ENCODE data around the gene MMP2.

The MMP2 gene

DNA sequence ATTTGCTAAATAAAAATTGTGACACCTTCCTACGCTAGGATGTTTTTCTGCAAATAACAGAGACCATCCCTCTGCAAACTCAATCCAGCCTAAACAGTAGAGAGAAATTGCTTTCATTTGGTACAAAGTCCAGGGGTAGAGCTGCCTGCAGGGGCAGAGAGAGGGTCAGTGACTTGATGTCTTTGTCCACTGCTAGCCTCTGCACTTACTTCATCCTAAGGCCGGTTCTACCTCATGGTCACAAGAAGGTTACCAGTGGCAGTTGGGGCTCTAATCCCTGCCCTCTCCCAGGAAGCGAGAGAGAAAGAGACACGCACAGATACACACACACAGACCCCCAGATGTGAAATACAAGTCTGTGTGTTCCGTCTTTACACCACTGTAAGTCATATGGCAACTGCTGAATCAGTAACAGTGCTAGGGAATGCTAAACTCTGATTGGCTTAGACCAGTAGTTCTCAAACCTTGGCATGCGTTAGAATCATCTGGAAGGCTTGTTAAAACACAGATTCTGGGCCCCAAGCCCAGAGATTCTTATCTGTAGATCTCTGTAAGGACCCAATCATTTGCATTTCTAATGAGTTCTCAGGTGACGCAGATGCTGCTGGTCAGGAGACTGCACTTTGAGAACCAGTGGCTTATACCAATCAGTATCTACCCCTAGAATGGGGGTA is 16.8 kb downstream of the MMP2 start:
- no peak for DNase-seq

- no peak for DNase-seq
Measured at GRCh38 chr16:55496509-55497145, 17.6 kb downstream of the MMP2 start.

GRCh38 chr16:55497558-55497957 is 18.6 kb downstream of the MMP2 start:
- no peak for DNase-seq

GRCh38 chr16:55498101-55498500 is 19.1 kb downstream of the MMP2 start:
- DNase-seq: no peak

- DNase-seq: no peak
Measured at GRCh38 chr16:55499281-55499680, 20.3 kb downstream of the MMP2 start.

GRCh38 chr16:55499951-55500529 is 21.0 kb downstream of the MMP2 start:
- DNase-seq: no peak

GRCh38 chr16:55500530-55501011 is 21.6 kb downstream of the MMP2 start:
- no peak for DNase-seq

DNA sequence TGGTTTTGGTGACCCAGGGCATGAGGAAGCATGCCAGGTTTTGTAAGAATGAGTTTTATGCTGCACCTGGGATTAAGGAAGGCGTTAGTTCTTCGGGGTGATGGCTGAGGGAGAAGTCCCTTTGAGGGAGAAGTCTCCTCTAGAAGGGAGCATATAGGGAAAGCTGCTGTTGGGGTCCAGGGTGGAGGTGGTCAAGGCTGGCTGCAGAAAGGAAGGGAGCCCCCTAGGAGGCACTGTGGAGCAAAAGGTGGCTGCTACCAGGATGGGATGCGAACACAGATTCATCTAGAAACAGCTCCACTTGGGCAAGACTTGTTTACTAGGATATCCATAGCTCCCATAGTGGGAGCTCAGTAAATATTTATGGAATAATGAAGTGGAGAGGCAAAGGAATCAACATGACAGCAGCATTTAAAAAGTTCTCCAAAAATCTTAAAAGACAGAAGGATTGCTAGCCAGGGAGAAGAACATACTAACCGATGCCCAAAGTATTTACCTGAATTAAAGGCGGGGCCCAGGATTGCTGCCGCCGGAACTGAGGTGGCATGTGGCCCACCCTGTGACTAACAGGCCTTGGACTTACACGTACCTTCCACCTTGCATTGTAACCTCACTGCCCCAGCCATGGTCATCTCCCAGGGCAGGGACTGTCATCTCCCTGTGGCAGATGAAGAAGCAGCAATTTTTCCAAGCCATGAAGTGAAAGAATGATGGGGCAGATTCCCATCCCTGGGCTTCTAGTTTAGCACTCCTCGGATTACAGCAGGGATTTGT is 22.7 kb downstream of the MMP2 start:
- DNase-seq: no peak

DNA sequence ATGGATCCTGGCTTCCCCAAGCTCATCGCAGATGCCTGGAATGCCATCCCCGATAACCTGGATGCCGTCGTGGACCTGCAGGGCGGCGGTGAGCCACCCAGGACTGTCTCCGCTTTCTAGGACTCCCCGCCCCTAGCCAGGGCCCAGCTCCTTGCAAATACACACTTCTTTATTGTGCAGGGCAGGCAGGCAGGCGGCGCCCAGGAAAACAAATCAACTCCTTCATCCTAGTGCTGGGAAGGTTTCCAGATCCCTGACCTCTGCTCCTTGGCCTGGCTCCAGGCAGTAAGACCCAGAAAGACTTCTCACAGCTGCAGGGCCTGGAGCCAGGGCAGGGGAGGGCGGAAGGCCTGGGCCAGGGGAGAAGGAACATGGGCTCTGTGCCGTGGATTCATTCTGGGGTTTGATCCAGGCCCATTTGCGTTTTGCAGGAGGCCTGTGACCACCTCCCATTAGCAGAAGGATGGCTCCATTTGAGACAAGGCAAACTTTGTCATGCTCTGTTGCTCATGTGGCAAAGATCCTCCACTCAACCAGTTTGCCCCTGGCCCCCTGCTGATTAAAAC is 23.9 kb downstream of the MMP2 start:
- no peak for DNase-seq

DNA sequence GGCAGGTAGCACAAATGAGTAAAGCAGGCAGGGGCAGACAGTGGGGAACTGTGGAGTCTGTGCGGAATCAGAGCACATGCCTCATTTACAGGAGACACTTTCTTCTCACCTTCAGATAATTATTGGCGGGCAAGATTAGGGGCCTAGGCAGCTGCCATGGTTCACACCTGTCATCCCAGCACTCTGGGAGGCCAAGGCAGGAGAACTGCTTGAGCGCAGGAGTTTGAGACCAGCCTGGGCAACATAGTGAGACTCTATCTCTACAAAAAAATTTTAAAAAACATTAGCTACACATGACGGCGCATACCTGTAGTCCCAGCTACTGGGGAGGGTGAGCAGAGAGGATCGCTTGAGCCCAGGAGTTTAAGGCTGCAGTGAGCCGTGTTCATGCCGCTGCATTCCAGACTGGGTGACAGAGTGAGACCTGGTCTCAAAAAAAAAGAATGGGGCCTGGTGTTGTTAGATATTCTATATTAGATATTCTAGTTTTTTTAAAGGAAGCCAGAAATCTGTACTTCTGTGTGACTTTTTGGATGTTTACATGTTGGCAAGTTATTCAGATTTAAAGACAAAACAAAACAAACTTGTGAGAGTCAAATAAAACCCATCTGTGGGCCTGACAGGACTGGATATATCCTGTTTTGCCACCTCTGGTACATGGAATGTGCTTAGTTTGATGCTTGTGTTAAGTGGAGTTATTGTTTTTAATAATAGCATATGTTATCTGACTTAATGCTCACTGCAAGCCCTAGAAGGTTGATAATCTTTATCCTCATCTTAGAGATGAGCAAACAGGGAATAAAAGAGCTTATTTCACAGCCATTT is 24.9 kb downstream of the MMP2 start:
- DNase-seq: no peak

DNA sequence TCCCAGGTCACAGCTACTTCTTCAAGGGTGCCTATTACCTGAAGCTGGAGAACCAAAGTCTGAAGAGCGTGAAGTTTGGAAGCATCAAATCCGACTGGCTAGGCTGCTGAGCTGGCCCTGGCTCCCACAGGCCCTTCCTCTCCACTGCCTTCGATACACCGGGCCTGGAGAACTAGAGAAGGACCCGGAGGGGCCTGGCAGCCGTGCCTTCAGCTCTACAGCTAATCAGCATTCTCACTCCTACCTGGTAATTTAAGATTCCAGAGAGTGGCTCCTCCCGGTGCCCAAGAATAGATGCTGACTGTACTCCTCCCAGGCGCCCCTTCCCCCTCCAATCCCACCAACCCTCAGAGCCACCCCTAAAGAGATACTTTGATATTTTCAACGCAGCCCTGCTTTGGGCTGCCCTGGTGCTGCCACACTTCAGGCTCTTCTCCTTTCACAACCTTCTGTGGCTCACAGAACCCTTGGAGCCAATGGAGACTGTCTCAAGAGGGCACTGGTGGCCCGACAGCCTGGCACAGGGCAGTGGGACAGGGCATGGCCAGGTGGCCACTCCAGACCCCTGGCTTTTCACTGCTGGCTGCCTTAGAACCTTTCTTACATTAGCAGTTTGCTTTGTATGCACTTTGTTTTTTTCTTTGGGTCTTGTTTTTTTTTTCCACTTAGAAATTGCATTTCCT is 26.5 kb downstream of the MMP2 start:
- DNase-seq: no peak

DNA sequence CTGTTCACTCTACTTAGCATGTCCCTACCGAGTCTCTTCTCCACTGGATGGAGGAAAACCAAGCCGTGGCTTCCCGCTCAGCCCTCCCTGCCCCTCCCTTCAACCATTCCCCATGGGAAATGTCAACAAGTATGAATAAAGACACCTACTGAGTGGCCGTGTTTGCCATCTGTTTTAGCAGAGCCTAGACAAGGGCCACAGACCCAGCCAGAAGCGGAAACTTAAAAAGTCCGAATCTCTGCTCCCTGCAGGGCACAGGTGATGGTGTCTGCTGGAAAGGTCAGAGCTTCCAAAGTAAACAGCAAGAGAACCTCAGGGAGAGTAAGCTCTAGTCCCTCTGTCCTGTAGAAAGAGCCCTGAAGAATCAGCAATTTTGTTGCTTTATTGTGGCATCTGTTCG is 27.1 kb downstream of the MMP2 start:
- DNase-seq: no peak

- no peak for DNase-seq
Measured at GRCh38 chr16:55506708-55507107, 27.7 kb downstream of the MMP2 start.

GRCh38 chr16:55508271-55508921 is 29.4 kb downstream of the MMP2 start:
- no peak for DNase-seq

DNA sequence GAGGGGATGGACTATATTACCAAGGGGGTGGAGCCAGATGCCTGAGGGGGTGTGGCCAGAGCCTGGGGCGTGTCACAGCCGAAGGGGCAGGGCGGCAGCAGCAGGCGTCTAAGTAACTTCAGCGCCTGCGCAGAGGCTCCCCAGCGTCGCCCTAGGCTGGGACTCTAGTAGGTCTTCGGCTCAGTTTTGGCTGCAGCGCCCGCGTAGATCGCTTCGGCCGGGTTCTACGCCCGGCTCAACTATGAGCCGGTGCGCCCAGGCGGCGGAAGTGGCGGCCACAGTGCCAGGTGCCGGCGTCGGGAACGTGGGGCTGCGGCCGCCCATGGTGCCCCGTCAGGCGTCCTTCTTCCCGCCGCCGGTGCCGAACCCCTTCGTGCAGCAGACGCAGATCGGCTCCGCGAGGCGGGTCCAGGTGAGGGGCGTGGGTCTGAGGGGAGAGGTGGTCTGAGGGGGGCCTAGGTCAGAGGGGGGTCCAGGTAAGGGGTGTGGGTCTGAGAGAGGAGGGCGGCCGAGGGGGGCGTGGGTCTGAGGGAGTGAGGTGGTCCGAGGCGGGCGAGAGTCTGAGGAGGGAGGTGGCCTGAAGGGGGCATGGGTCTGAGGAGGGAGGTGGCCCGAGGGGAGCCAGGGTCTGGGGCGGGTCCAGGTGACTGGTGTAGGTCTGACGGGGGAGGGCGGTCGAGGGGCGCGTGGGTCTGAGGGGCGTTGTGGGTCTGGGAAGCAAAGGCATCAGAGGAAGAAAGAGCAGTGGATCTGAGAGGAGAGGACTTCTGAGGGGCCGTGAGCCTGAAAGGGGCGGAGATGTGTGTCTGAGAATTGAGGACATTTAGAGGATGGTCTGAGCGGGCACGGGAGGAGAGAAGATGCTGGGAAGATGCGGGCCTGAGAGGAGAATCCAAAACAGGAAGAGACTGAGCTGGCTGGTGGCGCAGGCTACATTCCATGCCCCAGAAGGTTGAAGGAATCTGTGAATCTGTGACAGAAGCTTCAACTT is 30.2 kb downstream of the MMP2 start, which contains the start of gene LPCAT2:
TSS of gene LPCAT2 (plus strand) at position 132 of the 991 bp plus-strand sequence. CDS start at position 242, 110 bp downstream.
- DNase-seq: no peak

- peak; percentile 37 for DNase-seq
Measured at GRCh38 chr16:55510185-55510805, 31.3 kb downstream of the MMP2 start.

- DNase-seq: no peak
Measured at GRCh38 chr16:55512941-55513340, 33.9 kb downstream of the MMP2 start.

- DNase-seq: no peak
Measured at GRCh38 chr16:55513616-55514015, 34.6 kb downstream of the MMP2 start.

GRCh38 chr16:55515111-55515510 is 36.1 kb downstream of the MMP2 start:
- DNase-seq: no peak
